ENCODE measurements around the gene EGFR.

Gene EGFR

DNA sequence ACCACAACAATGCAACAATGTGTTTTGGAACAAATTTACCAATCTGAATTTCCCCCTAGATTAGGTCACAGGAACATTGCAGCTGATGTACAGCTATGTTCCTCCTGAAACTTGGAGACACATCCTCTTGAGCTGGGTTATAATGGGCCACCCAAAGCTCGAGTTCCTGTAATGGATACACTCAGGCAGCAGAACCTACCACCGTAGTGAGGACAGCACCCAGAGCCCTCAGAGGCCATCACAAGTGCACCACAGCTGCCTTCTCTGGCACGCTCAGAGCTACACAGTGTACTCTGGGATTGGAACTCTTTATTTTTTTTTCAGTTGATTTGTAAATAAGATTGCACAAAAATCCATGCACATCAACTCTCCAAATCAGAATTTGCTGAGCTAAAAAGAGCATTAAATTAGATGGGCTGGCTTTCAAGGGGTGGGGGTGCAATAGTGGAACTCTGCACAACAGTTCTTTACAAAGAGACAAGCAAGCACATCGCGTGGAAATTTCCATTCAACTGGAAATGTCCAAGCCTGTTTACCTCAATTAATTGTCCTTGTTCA is 56.7 kb downstream of the EGFR start:
- no peaks in the 10 kb centered on the region for H4K20me1 ChIP-seq (ENCODE audit: insufficient read depth, low read length)
- H3F3A ChIP-seq (ENCODE audit: insufficient read depth, low read length) = no peaks in the 10 kb centered on the region
- no peaks in the 10 kb centered on the region for H3K4me1 ChIP-seq (ENCODE audit: insufficient read depth, low read length, severe bottlenecking)
- H3K4me2 ChIP-seq (ENCODE audit: low read length) = no peak overlapping the region
- H3K4me3 ChIP-seq (ENCODE audit: low read depth, low read length, poor library complexity, severe bottlenecking) = no peak overlapping the region
- no peaks in the 10 kb centered on the region for H3K79me2 ChIP-seq (ENCODE audit: insufficient read depth, low read length)
- H3K36me3 ChIP-seq (ENCODE audit: insufficient read depth, low read length) = no peaks in the 10 kb centered on the region
- H3K9ac ChIP-seq (ENCODE audit: low read length) = no peak overlapping the region
- H2AFZ ChIP-seq (ENCODE audit: low read length) = no peak overlapping the region
- H3K27ac ChIP-seq (ENCODE audit: low read depth, low read length, poor library complexity, severe bottlenecking) = no peak overlapping the region
- no peaks in the 10 kb centered on the region for H3K9me2 ChIP-seq (ENCODE audit: low read depth, low read length)
- no peaks in the 10 kb centered on the region for H3K9me3 ChIP-seq (ENCODE audit: low read length)
- H3K27me3 ChIP-seq (ENCODE audit: insufficient read depth, low read length) = peaks cover 5% of the 10 kb centered on the region; the same call in 1 of the 2 replicates
- TF ChIP-seq, protein P1, sequence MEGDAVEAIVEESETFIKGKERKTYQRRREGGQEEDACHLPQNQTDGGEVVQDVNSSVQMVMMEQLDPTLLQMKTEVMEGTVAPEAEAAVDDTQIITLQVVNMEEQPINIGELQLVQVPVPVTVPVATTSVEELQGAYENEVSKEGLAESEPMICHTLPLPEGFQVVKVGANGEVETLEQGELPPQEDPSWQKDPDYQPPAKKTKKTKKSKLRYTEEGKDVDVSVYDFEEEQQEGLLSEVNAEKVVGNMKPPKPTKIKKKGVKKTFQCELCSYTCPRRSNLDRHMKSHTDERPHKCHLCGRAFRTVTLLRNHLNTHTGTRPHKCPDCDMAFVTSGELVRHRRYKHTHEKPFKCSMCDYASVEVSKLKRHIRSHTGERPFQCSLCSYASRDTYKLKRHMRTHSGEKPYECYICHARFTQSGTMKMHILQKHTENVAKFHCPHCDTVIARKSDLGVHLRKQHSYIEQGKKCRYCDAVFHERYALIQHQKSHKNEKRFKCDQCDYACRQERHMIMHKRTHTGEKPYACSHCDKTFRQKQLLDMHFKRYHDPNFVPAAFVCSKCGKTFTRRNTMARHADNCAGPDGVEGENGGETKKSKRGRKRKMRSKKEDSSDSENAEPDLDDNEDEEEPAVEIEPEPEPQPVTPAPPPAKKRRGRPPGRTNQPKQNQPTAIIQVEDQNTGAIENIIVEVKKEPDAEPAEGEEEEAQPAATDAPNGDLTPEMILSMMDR (IDR thresholded peaks at IDR 0.05; ENCODE audit: low read length) = no peak
- no peak for TF ChIP-seq EZH2 (IDR thresholded peaks at IDR 0.05; ENCODE audit: borderline replicate concordance, low read length)

DNA sequence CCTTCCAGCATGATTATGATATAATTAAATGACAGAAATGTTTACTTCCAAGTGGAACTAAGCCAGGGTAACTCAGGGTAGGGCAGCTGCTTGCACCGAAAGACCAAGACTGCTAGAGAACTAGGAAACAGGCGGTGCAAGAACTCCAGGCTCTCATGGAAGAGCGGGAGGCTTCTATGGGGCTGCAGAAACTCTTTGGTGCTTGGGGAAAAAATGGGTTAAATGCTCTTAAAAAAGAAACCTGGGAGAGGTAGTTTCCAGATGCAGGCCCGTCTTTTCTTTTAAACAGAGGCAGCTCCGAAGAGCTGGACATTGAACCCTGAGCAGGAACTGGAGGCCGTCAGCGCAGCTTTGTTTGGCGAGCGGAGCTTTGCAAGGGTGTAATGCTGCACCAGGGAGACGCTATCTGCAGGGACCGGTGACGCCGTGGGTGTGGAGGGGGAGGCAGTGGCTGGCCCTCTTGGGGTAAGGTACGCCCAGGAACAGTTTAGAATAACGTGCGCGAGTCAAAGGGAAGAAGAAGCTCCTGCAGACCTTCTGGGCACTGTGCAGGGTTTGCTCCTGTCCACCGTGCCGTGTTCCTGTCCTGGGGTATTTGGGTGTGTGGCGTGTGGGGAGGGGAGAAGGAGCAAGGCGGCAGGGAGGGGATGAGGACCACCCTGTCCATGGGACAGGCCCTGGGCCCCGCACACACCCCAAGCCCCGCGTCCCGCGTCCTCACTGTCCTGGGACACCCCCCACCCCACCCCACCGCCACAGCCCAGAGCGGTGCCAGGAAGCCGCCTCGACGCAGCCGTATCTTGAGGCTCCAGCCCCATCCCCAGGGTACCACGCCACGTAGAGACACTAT is 59.0 kb downstream of the EGFR start:
- no peak overlapping the region for H3K4me3 ChIP-seq (ENCODE audit: low read depth, low read length, poor library complexity, severe bottlenecking)
- H4K20me1 ChIP-seq (ENCODE audit: insufficient read depth, low read length) = no peaks in the 10 kb centered on the region
- peaks cover 4% of the 10 kb centered on the region; the same call in 1 of the 2 replicates for H3K27me3 ChIP-seq (ENCODE audit: insufficient read depth, low read length)
- no peak overlapping the region for H2AFZ ChIP-seq (ENCODE audit: low read length)
- no peak overlapping the region for H3K27ac ChIP-seq (ENCODE audit: low read depth, low read length, poor library complexity, severe bottlenecking)
- TF ChIP-seq EZH2 (IDR thresholded peaks at IDR 0.05; ENCODE audit: borderline replicate concordance, low read length) = no peak
- TF ChIP-seq, protein P1 (IDR thresholded peaks at IDR 0.05; ENCODE audit: low read length) = no peak
- no peaks in the 10 kb centered on the region for H3K36me3 ChIP-seq (ENCODE audit: insufficient read depth, low read length)
- H3K79me2 ChIP-seq (ENCODE audit: insufficient read depth, low read length) = no peaks in the 10 kb centered on the region
- no peaks in the 10 kb centered on the region for H3K9me3 ChIP-seq (ENCODE audit: low read length)
- H3F3A ChIP-seq (ENCODE audit: insufficient read depth, low read length) = no peaks in the 10 kb centered on the region
- no peaks in the 10 kb centered on the region for H3K4me1 ChIP-seq (ENCODE audit: insufficient read depth, low read length, severe bottlenecking)
- H3K9ac ChIP-seq (ENCODE audit: low read length) = no peak overlapping the region
- H3K9me2 ChIP-seq (ENCODE audit: low read depth, low read length) = no peaks in the 10 kb centered on the region
- no peak overlapping the region for H3K4me2 ChIP-seq (ENCODE audit: low read length)

DNA sequence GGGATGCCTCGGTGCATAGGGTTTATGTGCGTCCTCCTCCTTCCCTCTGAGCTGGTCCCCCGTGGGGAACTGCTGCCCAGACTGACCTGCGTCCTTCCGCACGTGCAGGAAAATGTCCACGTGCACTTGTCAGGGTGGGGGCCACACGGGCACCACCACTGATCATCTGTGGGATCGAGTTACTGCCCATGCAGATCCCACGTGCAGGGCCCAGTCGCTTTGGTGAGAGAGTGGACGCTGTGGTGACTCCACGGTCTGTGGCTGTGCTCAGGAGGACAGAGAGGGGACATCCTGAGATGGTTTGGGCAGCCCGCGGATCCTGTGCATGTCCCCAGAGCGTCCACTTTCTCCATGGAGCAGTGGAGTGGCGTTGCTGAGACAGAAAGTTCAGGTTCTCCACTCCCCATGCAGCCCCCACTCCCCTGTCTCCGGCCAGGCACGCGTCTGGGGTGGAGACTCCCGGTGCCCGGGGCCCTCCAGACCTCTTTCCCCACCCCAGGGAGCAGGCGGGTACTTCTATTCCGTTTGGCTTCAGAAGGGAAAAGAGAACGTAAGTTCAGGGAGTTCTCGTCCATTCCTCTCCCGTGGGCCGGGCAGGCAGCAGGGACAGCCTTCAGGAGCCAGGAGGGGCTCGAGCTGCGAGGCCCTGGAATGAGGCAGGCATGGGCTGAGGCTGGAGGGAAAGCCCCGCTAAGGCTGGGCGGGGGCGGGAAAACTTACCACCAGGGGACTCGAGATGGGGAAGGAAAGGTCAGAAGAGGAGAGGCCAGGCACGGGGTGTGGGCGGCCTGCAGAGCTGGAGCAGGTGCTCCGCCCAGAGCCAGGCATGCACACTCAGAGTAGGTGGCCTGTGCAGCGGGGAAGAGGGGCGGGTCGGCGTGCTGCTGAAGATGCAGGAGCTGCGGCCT is 59.9 kb downstream of the EGFR start:
- H3K36me3 ChIP-seq (ENCODE audit: insufficient read depth, low read length) = no peaks in the 10 kb centered on the region
- no peaks in the 10 kb centered on the region for H3K9me3 ChIP-seq (ENCODE audit: low read length)
- no peaks in the 10 kb centered on the region for H3F3A ChIP-seq (ENCODE audit: insufficient read depth, low read length)
- H3K9ac ChIP-seq (ENCODE audit: low read length) = no peak overlapping the region
- no peak overlapping the region for H3K4me3 ChIP-seq (ENCODE audit: low read depth, low read length, poor library complexity, severe bottlenecking)
- H3K79me2 ChIP-seq (ENCODE audit: insufficient read depth, low read length) = no peaks in the 10 kb centered on the region
- no peaks in the 10 kb centered on the region for H3K9me2 ChIP-seq (ENCODE audit: low read depth, low read length)
- no peak overlapping the region for H2AFZ ChIP-seq (ENCODE audit: low read length)
- H3K27ac ChIP-seq (ENCODE audit: low read depth, low read length, poor library complexity, severe bottlenecking) = no peak overlapping the region
- no peaks in the 10 kb centered on the region for H3K4me1 ChIP-seq (ENCODE audit: insufficient read depth, low read length, severe bottlenecking)
- no peaks in the 10 kb centered on the region for H4K20me1 ChIP-seq (ENCODE audit: insufficient read depth, low read length)
- H3K27me3 ChIP-seq (ENCODE audit: insufficient read depth, low read length) = peaks cover 4% of the 10 kb centered on the region; the same call in 1 of the 2 replicates
- TF ChIP-seq, protein P1 (IDR thresholded peaks at IDR 0.05; ENCODE audit: low read length) = no peak
- no peak overlapping the region for H3K4me2 ChIP-seq (ENCODE audit: low read length)

All from OCI-LY1 (cell line).